Measurements from ENCODE around the gene KCND3.

The KCND3 gene

DNA sequence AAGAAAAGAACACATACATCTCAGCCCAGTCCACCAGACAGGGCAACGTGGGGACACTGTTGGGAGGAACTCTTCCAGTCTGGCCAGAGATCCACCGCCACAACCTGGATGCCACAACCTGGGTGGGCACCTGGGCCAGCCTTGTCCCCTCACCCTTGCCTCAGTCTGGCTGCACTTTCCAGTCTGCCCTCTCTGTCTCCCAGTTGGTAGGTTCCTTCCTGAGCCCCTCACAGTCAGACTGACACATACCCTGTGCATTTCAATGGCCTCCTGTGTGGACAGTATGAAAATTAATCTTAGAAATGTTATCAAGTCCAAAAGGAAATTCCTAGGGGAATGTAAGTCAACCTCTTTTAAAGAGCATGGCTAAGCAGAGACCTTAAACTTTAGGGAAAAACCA, 184.2 kb downstream of the KCND3 start:
- no peaks in the 10 kb centered on the region for H3K4me1 ChIP-seq (ENCODE audit: control insufficient read depth, low read length)
- H4K20me1 ChIP-seq (ENCODE audit: control insufficient read depth, insufficient read depth, low read depth, low read length), result no peaks in the 10 kb centered on the region
- H3K4me3 ChIP-seq (ENCODE audit: low read length), result no peak overlapping the region
- H3K79me2 ChIP-seq (ENCODE audit: control insufficient read depth, low read length), result no peaks in the 10 kb centered on the region
- no peaks in the 10 kb centered on the region for H3F3A ChIP-seq (ENCODE audit: control insufficient read depth, insufficient read depth)
- no peaks in the 10 kb centered on the region for H3K9me2 ChIP-seq (replicated peaks; ENCODE audit: control insufficient read depth, low read length)
- TF ChIP-seq, protein P1, sequence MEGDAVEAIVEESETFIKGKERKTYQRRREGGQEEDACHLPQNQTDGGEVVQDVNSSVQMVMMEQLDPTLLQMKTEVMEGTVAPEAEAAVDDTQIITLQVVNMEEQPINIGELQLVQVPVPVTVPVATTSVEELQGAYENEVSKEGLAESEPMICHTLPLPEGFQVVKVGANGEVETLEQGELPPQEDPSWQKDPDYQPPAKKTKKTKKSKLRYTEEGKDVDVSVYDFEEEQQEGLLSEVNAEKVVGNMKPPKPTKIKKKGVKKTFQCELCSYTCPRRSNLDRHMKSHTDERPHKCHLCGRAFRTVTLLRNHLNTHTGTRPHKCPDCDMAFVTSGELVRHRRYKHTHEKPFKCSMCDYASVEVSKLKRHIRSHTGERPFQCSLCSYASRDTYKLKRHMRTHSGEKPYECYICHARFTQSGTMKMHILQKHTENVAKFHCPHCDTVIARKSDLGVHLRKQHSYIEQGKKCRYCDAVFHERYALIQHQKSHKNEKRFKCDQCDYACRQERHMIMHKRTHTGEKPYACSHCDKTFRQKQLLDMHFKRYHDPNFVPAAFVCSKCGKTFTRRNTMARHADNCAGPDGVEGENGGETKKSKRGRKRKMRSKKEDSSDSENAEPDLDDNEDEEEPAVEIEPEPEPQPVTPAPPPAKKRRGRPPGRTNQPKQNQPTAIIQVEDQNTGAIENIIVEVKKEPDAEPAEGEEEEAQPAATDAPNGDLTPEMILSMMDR (IDR thresholded peaks at IDR 0.05; ENCODE audit: low read depth, low read length, poor library complexity, severe bottlenecking), result no peak
- TF ChIP-seq EZH2phosphoT487 (IDR thresholded peaks at IDR 0.05; ENCODE audit: borderline replicate concordance, low read length), result no peak
- no peak overlapping the region for H3K27ac ChIP-seq (ENCODE audit: low read depth, low read length)
- no peak overlapping the region for H3K4me2 ChIP-seq (ENCODE audit: low read length)
- H3K9me3 ChIP-seq (ENCODE audit: control insufficient read depth, insufficient read depth, low read length), result no peaks in the 10 kb centered on the region
- peaks cover 22% of the 10 kb centered on the region for H3K27me3 ChIP-seq (ENCODE audit: control insufficient read depth, low read length)
- no peaks in the 10 kb centered on the region for H3K36me3 ChIP-seq (ENCODE audit: control insufficient read depth, low read length)

- H3K9me2 ChIP-seq (replicated peaks; ENCODE audit: control insufficient read depth, low read length), result no peaks in the 10 kb centered on the region
- no peaks in the 10 kb centered on the region for H3K36me3 ChIP-seq (ENCODE audit: control insufficient read depth, low read length)
- H3K4me3 ChIP-seq (ENCODE audit: low read length), result no peak overlapping the region
- H3K9me3 ChIP-seq (ENCODE audit: control insufficient read depth, insufficient read depth, low read length), result no peaks in the 10 kb centered on the region
- no peaks in the 10 kb centered on the region for H3F3A ChIP-seq (ENCODE audit: control insufficient read depth, insufficient read depth)
- no peaks in the 10 kb centered on the region for H4K20me1 ChIP-seq (ENCODE audit: control insufficient read depth, insufficient read depth, low read depth, low read length)
- H3K27me3 ChIP-seq (ENCODE audit: control insufficient read depth, low read length), result peaks cover 17% of the 10 kb centered on the region
- H3K79me2 ChIP-seq (ENCODE audit: control insufficient read depth, low read length), result no peaks in the 10 kb centered on the region
- no peak for TF ChIP-seq EZH2phosphoT487 (IDR thresholded peaks at IDR 0.05; ENCODE audit: borderline replicate concordance, low read length)
- TF ChIP-seq, protein P1 (IDR thresholded peaks at IDR 0.05; ENCODE audit: low read depth, low read length, poor library complexity, severe bottlenecking), result no peak
- H3K27ac ChIP-seq (ENCODE audit: low read depth, low read length), result no peak overlapping the region
- no peak overlapping the region for H3K4me2 ChIP-seq (ENCODE audit: low read length)
- H3K4me1 ChIP-seq (ENCODE audit: control insufficient read depth, low read length), result no peaks in the 10 kb centered on the region
These were observed 184.7 kb downstream of the KCND3 start for GRCh38 chr1:111804776-111805175.

DNA sequence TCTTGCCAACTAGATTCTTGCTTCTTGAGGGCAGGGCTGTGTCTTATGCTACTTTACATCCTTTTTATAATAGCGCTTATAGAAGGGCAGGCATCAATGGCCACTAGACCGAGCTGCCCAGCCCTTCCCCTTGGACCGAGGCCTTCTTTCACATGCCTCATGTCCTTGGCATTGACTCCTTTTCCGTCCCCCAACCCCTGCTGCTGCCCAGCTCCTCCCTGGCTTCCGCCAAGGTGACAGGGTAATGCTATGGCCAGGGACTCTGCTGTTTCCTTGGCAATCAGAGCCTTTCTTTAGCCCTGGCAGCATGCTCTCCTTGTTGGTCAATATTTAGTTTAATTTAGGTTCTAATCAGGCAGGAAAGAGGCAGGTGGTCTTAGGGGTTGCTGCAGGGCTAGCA, 185.5 kb downstream of the KCND3 start:
- H3K4me3 ChIP-seq (ENCODE audit: low read length), result no peak overlapping the region
- no peaks in the 10 kb centered on the region for H3K4me1 ChIP-seq (ENCODE audit: control insufficient read depth, low read length)
- TF ChIP-seq, protein P1 (IDR thresholded peaks at IDR 0.05; ENCODE audit: low read depth, low read length, poor library complexity, severe bottlenecking), result no peak
- no peak for TF ChIP-seq EZH2phosphoT487 (IDR thresholded peaks at IDR 0.05; ENCODE audit: borderline replicate concordance, low read length)
- no peaks in the 10 kb centered on the region for H4K20me1 ChIP-seq (ENCODE audit: control insufficient read depth, insufficient read depth, low read depth, low read length)
- no peaks in the 10 kb centered on the region for H3K79me2 ChIP-seq (ENCODE audit: control insufficient read depth, low read length)
- no peaks in the 10 kb centered on the region for H3F3A ChIP-seq (ENCODE audit: control insufficient read depth, insufficient read depth)
- no peaks in the 10 kb centered on the region for H3K9me3 ChIP-seq (ENCODE audit: control insufficient read depth, insufficient read depth, low read length)
- no peak overlapping the region for H3K4me2 ChIP-seq (ENCODE audit: low read length)
- peaks cover 15% of the 10 kb centered on the region for H3K27me3 ChIP-seq (ENCODE audit: control insufficient read depth, low read length)
- no peaks in the 10 kb centered on the region for H3K36me3 ChIP-seq (ENCODE audit: control insufficient read depth, low read length)
- H3K9me2 ChIP-seq (replicated peaks; ENCODE audit: control insufficient read depth, low read length), result no peaks in the 10 kb centered on the region
- H3K27ac ChIP-seq (ENCODE audit: low read depth, low read length), result no peak overlapping the region

DNA sequence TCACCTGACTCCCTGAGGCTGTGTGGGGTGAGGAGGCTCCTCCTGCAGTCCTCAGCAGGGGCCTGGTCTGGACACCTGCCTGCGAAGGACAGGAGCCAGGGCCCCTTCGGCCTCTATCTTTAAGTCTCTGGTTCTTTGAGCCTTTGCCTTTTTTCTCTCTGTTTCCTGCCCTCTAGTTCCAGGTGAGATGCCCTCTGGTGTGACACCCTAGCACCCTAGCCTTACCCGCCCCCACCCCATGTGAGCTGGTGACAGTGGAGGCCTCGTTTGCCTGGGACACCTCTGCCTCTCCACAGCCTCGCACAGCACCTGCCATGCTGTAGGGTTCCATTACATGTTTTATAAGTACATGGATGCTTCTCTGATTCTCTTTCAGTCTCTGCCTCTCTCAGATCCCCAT, 186.5 kb downstream of the KCND3 start:
- Histone ChIP-seq H3K79me2 (ENCODE audit: control insufficient read depth, low read length) (no peaks in the 10 kb centered on the region), H3F3A (ENCODE audit: control insufficient read depth, insufficient read depth) (no peaks in the 10 kb centered on the region), H3K36me3 (ENCODE audit: control insufficient read depth, low read length) (no peaks in the 10 kb centered on the region), H3K27ac (ENCODE audit: low read depth, low read length) (no peak overlapping the region), H3K4me3 (ENCODE audit: low read length) (no peak overlapping the region), H3K9me3 (ENCODE audit: control insufficient read depth, insufficient read depth, low read length) (no peaks in the 10 kb centered on the region), H3K4me2 (ENCODE audit: low read length) (no peak overlapping the region), H3K9me2 (replicated peaks; ENCODE audit: control insufficient read depth, low read length) (no peaks in the 10 kb centered on the region), H4K20me1 (ENCODE audit: control insufficient read depth, insufficient read depth, low read depth, low read length) (no peaks in the 10 kb centered on the region), H3K27me3 (ENCODE audit: control insufficient read depth, low read length) (peaks cover 8% of the 10 kb centered on the region), H3K4me1 (ENCODE audit: control insufficient read depth, low read length) (no peaks in the 10 kb centered on the region)
- TF ChIP-seq, protein P1 (IDR thresholded peaks at IDR 0.05; ENCODE audit: low read depth, low read length, poor library complexity, severe bottlenecking), result no peak
- no peak for TF ChIP-seq EZH2phosphoT487 (IDR thresholded peaks at IDR 0.05; ENCODE audit: borderline replicate concordance, low read length)
